GM18858 (cell line): ENCODE data around the gene TSTD2.
A peak's percentile ranks its signal among the peaks of the same experiment; 100 is the strongest.

Experiments
- ATAC-seq: cut with Tn5 transposase; IDR thresholded peaks from one replicate; pipeline ENCODE4 v1.9.1; 2021; ENCODE audit not compliant: unreplicated experiment

Gene TSTD2

GRCh38 chr9:97564291-97565175, 68.6 kb downstream of the TSTD2 start:
- ATAC-seq = no peak

GRCh38 chr9:97563458-97564135, 69.6 kb downstream of the TSTD2 start:
- ATAC-seq = no peak

- no peak for ATAC-seq
Observed at GRCh38 chr9:97562542-97562941, 70.6 kb downstream of the TSTD2 start.

GRCh38 chr9:97561501-97561900, 71.7 kb downstream of the TSTD2 start:
- ATAC-seq = no peak

GRCh38 chr9:97560851-97561250, 72.3 kb downstream of the TSTD2 start:
- no peak for ATAC-seq

- ATAC-seq = no peak
Observed at GRCh38 chr9:97560154-97560553, 73.0 kb downstream of the TSTD2 start.

- peak; percentile 64 for ATAC-seq
Observed at GRCh38 chr9:97559111-97559514, 74.1 kb downstream of the TSTD2 start.

GRCh38 chr9:97558701-97559101, 74.5 kb downstream of the TSTD2 start:
- ATAC-seq = peak; percentile 8

GRCh38 chr9:97557606-97558095, 75.5 kb downstream of the TSTD2 start:
- no peak for ATAC-seq

- no peak for ATAC-seq
Observed at GRCh38 chr9:97556721-97557605, 76.2 kb downstream of the TSTD2 start.

GRCh38 chr9:97556036-97556720, 77.0 kb downstream of the TSTD2 start:
- no peak for ATAC-seq

- no peak for ATAC-seq
Observed at GRCh38 chr9:97555164-97555563, 78.0 kb downstream of the TSTD2 start.

GRCh38 chr9:97554566-97555075, 78.5 kb downstream of the TSTD2 start:
- no peak for ATAC-seq

- ATAC-seq = no peak
Observed at GRCh38 chr9:97553841-97554240, 79.3 kb downstream of the TSTD2 start.

GRCh38 chr9:97553141-97553540, 80.0 kb downstream of the TSTD2 start:
- no peak for ATAC-seq

- ATAC-seq = no peak
Observed at GRCh38 chr9:97551308-97551707, 81.9 kb downstream of the TSTD2 start.

- ATAC-seq = no peak
Observed at GRCh38 chr9:97550386-97550785, 82.8 kb downstream of the TSTD2 start.
